ENCODE results near the gene CPNE5. TPM values are rescaled to one million over a fixed set of nuclear protein-coding genes. Genes with fewer than 3 reads are reported as not detected.
A peak's percentile ranks its signal among the peaks of the same experiment; 100 is the strongest.

Gene CPNE5
- total RNA-seq, 2 donors from 2014 or later, result 0.85 to 1.6 TPM

DNA sequence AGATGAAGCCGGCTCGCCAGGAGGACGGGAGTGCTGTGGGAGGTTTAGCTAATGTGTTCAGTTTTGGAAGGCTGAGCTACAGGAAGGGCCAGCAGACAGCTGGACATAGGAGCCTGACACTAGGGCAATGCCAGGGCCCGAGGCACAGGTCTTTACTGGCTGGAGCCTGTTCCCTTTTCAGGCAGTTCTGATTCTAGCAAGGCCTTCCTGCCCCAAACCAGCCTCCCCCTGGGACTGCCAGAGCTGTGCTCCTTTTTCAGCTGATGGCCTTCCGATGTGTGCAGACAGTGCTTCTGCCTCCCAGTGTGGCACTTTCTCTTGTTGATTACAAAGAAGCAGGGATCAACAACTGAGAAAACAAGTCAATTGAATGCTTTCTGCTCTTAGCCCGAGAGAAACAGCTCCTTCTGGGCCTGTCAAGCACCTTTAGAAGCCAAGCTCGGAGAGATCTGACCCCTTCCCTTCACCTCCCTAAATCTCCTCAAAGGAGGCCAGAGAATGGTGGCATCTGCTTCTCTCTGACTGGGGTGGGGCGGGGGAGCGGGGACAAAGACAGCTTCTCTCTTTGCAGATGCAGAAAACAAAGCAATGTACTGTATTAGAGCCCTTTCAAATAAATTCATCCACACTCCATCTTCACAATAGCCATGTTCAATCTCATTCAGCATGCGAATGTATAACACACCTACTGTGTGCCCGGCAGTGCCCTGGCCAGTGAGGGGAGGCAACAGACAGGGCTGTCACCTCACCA lies 78.4 kb downstream of the CPNE5 start:
- Histone ChIP-seq H3K4me1 (ENCODE audit: control insufficient read depth in 1 of 2, low read depth in 2 of 2) (peaks cover 0 to 10% of the 10 kb centered on the region in 2 donors), H3K4me3 (no peak overlapping the region), H3K27me3 (replicated peaks; ENCODE audit: insufficient read depth) (no peaks in the 10 kb centered on the region), H3K9me3 (no peaks in the 10 kb centered on the region), H3K36me3 (no peaks in the 10 kb centered on the region), H3K27ac (no peak overlapping the region)
- ATAC-seq (ENCODE audit: insufficient number of reproducible peaks, low FRiP score, low read depth) (no peak), DNase-seq (ENCODE audit: low spot score) (no peak)
- TF ChIP-seq, protein P1, sequence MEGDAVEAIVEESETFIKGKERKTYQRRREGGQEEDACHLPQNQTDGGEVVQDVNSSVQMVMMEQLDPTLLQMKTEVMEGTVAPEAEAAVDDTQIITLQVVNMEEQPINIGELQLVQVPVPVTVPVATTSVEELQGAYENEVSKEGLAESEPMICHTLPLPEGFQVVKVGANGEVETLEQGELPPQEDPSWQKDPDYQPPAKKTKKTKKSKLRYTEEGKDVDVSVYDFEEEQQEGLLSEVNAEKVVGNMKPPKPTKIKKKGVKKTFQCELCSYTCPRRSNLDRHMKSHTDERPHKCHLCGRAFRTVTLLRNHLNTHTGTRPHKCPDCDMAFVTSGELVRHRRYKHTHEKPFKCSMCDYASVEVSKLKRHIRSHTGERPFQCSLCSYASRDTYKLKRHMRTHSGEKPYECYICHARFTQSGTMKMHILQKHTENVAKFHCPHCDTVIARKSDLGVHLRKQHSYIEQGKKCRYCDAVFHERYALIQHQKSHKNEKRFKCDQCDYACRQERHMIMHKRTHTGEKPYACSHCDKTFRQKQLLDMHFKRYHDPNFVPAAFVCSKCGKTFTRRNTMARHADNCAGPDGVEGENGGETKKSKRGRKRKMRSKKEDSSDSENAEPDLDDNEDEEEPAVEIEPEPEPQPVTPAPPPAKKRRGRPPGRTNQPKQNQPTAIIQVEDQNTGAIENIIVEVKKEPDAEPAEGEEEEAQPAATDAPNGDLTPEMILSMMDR (IDR thresholded peaks at IDR 0.05), result no peak

DNA sequence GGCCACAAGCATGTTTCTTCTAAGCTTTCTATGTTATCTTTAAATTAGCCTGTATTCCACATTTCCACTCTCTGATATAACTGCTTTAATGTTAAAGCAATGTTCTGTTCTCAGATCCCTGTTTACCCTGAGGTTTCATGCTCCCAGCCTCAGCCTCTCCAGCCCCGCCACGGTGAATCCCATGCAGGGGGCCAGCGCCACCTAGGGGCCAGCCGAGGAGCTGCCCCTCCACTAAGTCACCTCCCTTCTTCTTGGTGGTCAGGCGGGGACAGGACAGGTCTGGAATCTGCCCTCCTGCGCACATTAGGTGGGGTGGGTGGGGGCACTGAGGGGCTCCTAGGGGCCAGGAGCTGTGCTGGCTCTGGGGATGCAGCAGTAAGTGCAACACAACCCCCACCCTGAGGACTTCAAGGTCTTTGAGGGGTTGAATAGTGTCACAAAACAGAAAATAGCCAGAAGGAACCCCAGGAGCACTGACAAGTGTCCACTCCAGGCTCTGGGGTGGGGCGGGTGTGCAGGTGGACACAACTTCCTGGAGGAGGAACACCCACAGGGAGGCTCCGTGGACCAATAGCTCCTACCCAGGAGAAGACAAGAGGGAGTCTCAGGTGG lies 80.0 kb downstream of the CPNE5 start:
- H3K9me3 ChIP-seq, result no peaks in the 10 kb centered on the region
- no peaks in the 10 kb centered on the region for H3K36me3 ChIP-seq
- ATAC-seq (ENCODE audit: insufficient number of reproducible peaks, low FRiP score, low read depth) (peak; percentile 33), DNase-seq (ENCODE audit: low spot score) (peak; percentile 52)
- TF ChIP-seq, protein P1 (IDR thresholded peaks at IDR 0.05), result peak; percentile 99
- H3K27ac ChIP-seq, result no peak overlapping the region
- no peaks in the 10 kb centered on the region for H3K27me3 ChIP-seq (replicated peaks; ENCODE audit: insufficient read depth)
- peaks cover 0 to 3% of the 10 kb centered on the region in 2 donors for H3K4me1 ChIP-seq (ENCODE audit: control insufficient read depth in 1 of 2, low read depth in 2 of 2)
- H3K4me3 ChIP-seq, result no peak overlapping the region

DNA sequence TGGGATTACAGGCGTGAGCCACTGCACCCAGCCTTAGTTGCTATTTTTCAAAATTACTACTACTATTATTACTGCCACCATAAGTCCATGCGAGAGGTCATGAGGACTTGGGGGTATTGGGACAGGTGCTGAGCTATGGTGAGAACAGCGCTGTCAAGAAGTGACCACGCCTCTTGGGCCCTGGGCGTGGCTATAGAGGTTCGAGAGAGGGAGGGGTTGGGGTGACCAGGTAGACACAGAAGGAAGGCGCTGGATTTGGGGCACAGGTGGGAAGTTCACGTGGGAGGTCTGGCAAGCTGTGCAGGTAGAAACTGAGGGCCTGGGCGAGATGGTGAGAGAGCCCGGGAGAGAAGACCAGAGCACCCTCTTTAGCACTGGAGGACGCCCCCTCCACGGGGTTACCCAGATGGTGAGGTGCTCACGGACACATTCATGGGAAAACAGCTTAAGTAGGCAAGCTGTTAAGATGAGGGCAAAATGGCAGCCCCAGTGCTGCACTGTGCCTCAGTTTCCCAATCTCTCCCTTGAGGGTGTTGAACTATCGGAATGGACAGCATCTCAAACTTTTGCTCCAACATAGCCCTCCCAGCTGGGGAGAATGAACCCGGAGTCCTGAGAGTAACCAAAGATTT lies 80.6 kb downstream of the CPNE5 start:
- no peak overlapping the region for H3K4me3 ChIP-seq
- peaks cover 0 to 3% of the 10 kb centered on the region in 2 donors for H3K4me1 ChIP-seq (ENCODE audit: control insufficient read depth in 1 of 2, low read depth in 2 of 2)
- H3K36me3 ChIP-seq, result no peaks in the 10 kb centered on the region
- no peak for ATAC-seq (ENCODE audit: insufficient number of reproducible peaks, low FRiP score, low read depth)
- H3K9me3 ChIP-seq, result no peaks in the 10 kb centered on the region
- TF ChIP-seq, protein P1 (IDR thresholded peaks at IDR 0.05), result no peak
- H3K27ac ChIP-seq, result no peak overlapping the region
- no peaks in the 10 kb centered on the region for H3K27me3 ChIP-seq (replicated peaks; ENCODE audit: insufficient read depth)
- DNase-seq (ENCODE audit: low spot score), result no peak

DNA sequence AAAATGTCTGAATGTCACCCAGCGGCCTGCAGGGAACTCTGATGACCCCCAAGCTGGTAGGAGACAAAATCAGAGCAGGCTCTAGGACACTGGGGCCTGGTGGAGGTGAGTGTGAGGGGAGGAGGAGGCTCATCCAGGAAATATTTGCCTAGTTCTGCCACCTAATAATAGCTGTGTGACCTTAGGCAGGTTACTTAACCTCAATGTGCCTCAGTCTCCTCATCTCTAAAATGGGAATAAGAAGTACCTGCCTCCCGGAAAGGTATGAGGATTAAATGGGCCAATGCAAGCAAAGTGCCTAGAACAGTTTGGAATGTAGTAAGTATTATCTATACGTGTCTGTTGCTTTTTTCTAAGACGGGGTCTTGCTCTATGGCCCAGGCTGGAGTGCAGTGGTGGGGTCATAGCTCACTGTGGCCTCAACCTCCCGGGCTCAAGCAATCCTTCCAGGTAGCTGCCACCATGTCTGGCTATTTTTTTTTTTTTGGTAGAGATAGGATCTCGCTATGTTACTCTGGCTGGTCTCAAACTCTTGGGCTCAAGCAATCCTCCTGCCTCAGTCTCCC lies 81.2 kb downstream of the CPNE5 start:
- H3K27ac ChIP-seq, result no peak overlapping the region
- TF ChIP-seq, protein P1 (IDR thresholded peaks at IDR 0.05), result no peak

DNA sequence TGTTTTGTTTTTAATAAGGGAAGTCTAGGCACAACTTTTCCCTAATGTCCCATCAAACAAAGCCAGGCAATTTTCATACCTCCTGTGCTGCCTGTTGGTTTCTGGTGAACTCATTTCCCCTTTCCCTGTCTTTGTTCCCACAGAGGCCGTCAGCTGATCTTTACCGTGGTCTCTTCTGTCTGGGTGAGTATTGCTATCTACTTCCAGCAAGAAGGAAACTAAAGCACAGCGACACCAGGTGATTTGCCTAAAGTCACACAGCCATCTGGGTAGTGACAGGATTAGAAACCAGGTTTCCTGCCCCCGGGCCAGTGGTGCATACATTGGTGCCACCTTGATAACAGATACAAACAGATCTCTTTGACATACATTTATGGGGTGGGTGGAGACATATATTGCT lies 82.0 kb downstream of the CPNE5 start:
- Histone ChIP-seq H3K9me3 (no peaks in the 10 kb centered on the region), H3K4me1 (ENCODE audit: control insufficient read depth in 1 of 2, low read depth in 2 of 2) (peaks cover 0 to 3% of the 10 kb centered on the region in 2 donors), H3K36me3 (no peaks in the 10 kb centered on the region), H3K4me3 (no peak overlapping the region), H3K27me3 (replicated peaks; ENCODE audit: insufficient read depth) (no peaks in the 10 kb centered on the region), H3K27ac (no peak overlapping the region)
- TF ChIP-seq, protein P1 (IDR thresholded peaks at IDR 0.05), result no peak
- DNase-seq (ENCODE audit: low spot score), result no peak
- no peak for ATAC-seq (ENCODE audit: insufficient number of reproducible peaks, low FRiP score, low read depth)

More for the DNA sequence above, 81.2 kb downstream of the CPNE5 start:
- no peak for DNase-seq (ENCODE audit: low spot score)
- Histone ChIP-seq H3K4me1 (ENCODE audit: control insufficient read depth in 1 of 2, low read depth in 2 of 2) (peaks cover 0 to 3% of the 10 kb centered on the region in 2 donors), H3K9me3 (no peaks in the 10 kb centered on the region), H3K4me3 (no peak overlapping the region), H3K27me3 (replicated peaks; ENCODE audit: insufficient read depth) (no peaks in the 10 kb centered on the region), H3K36me3 (no peaks in the 10 kb centered on the region)
- ATAC-seq (ENCODE audit: insufficient number of reproducible peaks, low FRiP score, low read depth), result no peak
